EH (cell line): ENCODE data around the gene C9orf72.
"Not testable (repeated sequence)": the region's sequence is repeated elsewhere in the genome, so short reads cannot be mapped to it uniquely, and the experiment has no call there.

Experiments used
- DNase-seq: peaks from one replicate; pipeline ENCODE4 v3.0.0-alpha.2; 2015; ENCODE audit warnings: low read depth

The C9orf72 gene

DNA sequence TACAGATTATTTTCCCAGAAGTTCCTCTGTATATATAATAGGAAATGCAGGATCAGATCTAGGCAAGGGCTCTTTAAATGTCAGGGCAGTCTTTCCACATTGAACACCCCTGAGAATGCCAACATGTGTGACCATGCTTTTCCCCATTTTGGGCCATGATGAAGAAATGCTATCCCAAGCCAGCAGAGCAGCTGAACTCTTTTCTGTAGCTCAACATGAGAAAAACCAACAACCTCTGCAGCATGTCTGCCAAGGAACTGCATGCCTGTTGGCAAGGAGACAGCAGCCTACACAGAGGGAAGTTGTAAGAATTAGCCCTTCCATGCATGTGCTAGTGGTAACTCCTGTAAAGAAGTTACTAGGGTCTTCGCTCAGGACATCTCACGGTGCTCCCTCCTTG, 58.7 kb downstream of the C9orf72 start:
- no peak for DNase-seq

DNA sequence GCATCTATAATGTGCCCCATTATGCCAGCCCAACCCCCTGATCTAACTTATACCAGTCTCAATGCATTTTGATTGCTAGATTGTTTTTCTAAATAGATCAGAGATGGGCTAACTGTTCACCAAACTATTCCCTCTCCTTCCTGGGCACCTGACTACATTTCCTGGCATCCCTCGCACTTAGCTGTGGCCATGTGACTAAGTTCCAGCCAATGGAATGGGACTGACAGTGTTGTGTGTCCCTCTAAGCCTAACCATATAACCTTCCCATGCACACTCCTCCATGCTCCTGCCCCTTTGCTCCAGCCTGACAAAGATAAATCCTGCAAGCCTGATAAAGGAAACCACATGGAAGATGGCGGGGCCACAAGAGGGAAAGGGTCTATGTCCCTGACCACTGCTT, 61.5 kb downstream of the C9orf72 start:
- no peak for DNase-seq

DNA sequence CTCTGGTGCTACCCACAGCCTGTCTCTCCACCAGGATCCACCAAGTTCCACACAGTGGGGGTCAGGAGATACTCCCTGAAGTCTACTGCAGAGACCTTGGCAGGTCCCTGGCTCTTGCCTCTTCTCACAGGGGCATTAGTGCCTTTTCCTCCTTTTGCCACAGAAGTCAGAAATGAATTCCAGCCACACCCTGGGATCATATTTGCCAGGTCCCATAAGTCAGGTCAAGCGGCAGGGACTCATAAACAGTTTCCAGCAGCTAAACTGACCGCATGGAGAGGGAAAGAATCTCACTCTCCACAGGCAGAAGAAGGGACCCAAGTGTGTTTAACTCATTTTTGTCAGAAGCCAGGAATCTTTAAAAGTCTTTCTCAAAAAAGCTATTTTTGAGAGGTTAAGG, 62.5 kb downstream of the C9orf72 start:
- no peak for DNase-seq

DNA sequence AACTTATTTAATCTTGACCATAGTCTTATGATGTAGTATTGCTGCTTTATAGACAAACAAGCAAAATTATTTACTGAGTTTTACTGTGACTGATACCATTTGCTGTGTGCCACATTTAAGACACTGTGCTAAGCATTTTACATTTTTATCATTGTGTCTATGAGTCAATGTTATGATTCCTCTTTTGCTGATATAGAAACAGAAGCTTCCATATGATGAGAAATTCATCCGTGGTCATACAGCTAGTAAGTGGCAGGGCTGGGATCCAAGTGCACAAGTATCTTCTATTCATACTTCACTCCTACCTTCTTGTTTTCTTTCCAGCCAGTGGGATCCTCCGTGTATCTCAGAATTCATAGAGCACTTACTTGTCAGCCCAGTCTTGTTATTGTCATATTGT, 66.3 kb downstream of the C9orf72 start:
- DNase-seq: no peak

- no peak for DNase-seq
These were observed 67.5 kb downstream of the C9orf72 start for GRCh38 chr9:27505744-27506161.

DNA sequence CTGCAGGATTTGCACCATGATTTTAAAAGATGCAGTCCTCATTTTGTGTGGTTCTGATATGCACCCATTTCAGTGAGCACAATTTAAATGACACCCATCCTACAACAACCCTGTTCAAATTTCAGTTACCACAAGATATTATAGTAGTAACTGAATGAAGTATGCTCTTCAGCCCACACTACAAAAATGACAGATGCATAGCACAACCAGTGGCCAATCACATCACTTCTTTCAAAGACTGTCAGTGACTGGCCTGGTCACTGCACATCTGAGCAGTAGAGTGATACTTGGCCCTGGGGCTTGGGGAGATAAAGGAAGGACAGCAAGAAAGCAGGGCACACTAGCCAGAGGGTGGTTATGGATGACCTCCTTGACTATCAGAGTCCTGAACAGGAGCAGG, 69.0 kb downstream of the C9orf72 start:
- DNase-seq: no peak

GRCh38 chr9:27503623-27504022, 69.7 kb downstream of the C9orf72 start:
- DNase-seq: no peak

DNA sequence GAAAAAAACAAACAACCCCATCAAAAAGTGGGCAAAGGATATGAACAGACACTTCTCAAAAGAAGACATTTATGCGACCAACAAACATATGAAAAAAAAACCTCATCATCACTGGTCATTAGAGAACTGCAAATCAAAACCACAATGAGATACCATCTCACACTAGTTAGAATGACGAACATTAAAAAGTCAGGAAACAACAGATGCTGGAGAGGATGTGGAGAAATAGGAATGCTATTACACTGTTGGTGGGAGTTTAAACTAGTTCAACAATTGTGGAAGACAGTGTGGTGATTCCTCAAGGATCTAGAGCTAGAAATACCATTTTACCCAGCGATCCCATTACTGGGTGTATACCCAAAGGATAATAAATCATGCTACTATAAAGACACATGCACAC, 72.4 kb downstream of the C9orf72 start:
- DNase-seq: not testable (repeated sequence)

- DNase-seq: peak; percentile 20
These were observed 73.8 kb downstream of the C9orf72 start for GRCh38 chr9:27499451-27499850.

GRCh38 chr9:27497883-27498417, 75.3 kb downstream of the C9orf72 start:
- no peak for DNase-seq
